Measurements from ENCODE around the gene ATIC.

- TF ChIP-seq POLR2A (IDR thresholded peaks at IDR 0.05) = no peak
- no peak for TF ChIP-seq POLR2AphosphoS5 (IDR thresholded peaks at IDR 0.05)
Measured at GRCh38 chr2:215264374-215264773, 47.5 kb upstream of the ATIC start.
